HepG2 (cell line): Measurements from ENCODE around the gene PLAGL2. TPM values are rescaled to one million over a fixed set of nuclear protein-coding genes. Genes with fewer than 3 reads are reported as not detected.

Source experiments
- ATAC-seq: fragments of 200-7000 bp; cut with Tn5 transposase; 3 replicates; pipeline ENCODE4 v1.9.1; 2020; ENCODE audit warnings: mild to moderate bottlenecking, moderate library complexity
- BruUV-seq: library from RNA; stranded (reverse); fragments of 400-500 nt; replicated peaks from 2 replicates; lab custom pipeline; 2021; lab: Mats Ljungman, UMichigan
- CTCF ChIA-PET: fragments of 300-600 bp; formaldehyde crosslinking; extraction: SDS; loops from one replicate; lab custom pipeline; 2021; ENCODE audit warnings: low total read pairs, inconsistent platforms, low intra/inter-chr PET ratio; lab: Yijun Ruan, JAX
- POLR2A ChIA-PET: fragments of 350-600 bp; sonication (Branson Sonifier 250); formaldehyde crosslinking; loops from one replicate; lab custom pipeline; 2020; ENCODE audit warnings: antibody characterized with exemption, inconsistent platforms; lab: Yijun Ruan, JAX
- DNase-seq: peaks from one replicate; pipeline ENCODE4 v3.0.0-alpha.2; 2015; ENCODE audit warnings: low spot score
- FAIRE-seq: peaks from 3 replicates; lab custom pipeline; 2011; peaks lifted over from hg19 to GRCh38; lab: Jason Lieb, UNC
- H2AFZ ChIP-seq: one replicate; pipeline ENCODE4 v1.6.1; 2011; ENCODE audit warnings: low read length, inconsistent platforms
- H3K27ac ChIP-seq: fragments of 300-600 bp; 3 replicates; pipeline ENCODE4 v1.8.0; 2011; ENCODE audit warnings: mixed run types, mild to moderate bottlenecking, mixed read lengths, low read length, inconsistent platforms; ENCODE audit not compliant: insufficient read depth; ENCODE audit errors: extremely low read length
- H3K27me3 ChIP-seq, 2 experiments: fragments of 200-600 bp in 1 of 2; 2 replicates in 1 of 2; 3 replicates in 1 of 2; pipeline versions ENCODE4 v1.6.0 to v1.8.0; 2011; ENCODE audit warnings: low read length in 2 of 2, mild to moderate bottlenecking in 2 of 2, moderate library complexity in 2 of 2, inconsistent platforms in 1 of 2; ENCODE audit not compliant: insufficient read depth in 2 of 2, control insufficient read depth in 1 of 2
- H3K36me3 ChIP-seq, 2 experiments: fragments of 200-600 bp in 1 of 2; replicated peaks in 1 of 2; 2 replicates in 1 of 2; 3 replicates in 1 of 2; pipeline versions ENCODE4 v1.5.1 to v1.8.0; 2011; ENCODE audit warnings: low read length in 2 of 2, inconsistent platforms in 1 of 2; ENCODE audit not compliant: insufficient read depth in 2 of 2, control insufficient read depth in 1 of 2
- H3K4me1 ChIP-seq: 2 replicates; pipeline ENCODE4 v1.5.1; 2012; ENCODE audit warnings: low read length, inconsistent platforms; ENCODE audit not compliant: insufficient read depth
- H3K4me2 ChIP-seq: 2 replicates; pipeline ENCODE4 v1.6.0; 2011; ENCODE audit warnings: low read depth, low read length, inconsistent platforms
- H3K4me3 ChIP-seq, 3 experiments: fragments of 200-600 bp in 1 of 3; sonication (generic), shearing (Covaris generic) in 1 of 3; replicated peaks in 1 of 3; 2 replicates each; pipeline ENCODE4 v1.5.1; 2011 to 2016; ENCODE audit warnings: low read length in 3 of 3, inconsistent platforms in 2 of 3, low read depth in 2 of 3, mild to moderate bottlenecking in 2 of 3, control low read depth in 1 of 3, mixed read lengths in 1 of 3; ENCODE audit not compliant: insufficient read depth in 1 of 3
- H3K79me2 ChIP-seq: one replicate; pipeline ENCODE4 v1.6.1; 2011; ENCODE audit warnings: low read length, inconsistent platforms; ENCODE audit not compliant: insufficient read depth
- H3K9ac ChIP-seq: 2 replicates; pipeline ENCODE4 v1.6.0; 2011; ENCODE audit warnings: mild to moderate bottlenecking, low read depth, low read length, inconsistent platforms; ENCODE audit not compliant: insufficient read depth
- H3K9me3 ChIP-seq: 2 replicates; pipeline ENCODE4 v1.5.1; 2012; ENCODE audit warnings: mild to moderate bottlenecking, low read length
- H4K20me1 ChIP-seq: 2 replicates; pipeline ENCODE4 v1.6.0; 2011; ENCODE audit warnings: inconsistent platforms, mild to moderate bottlenecking, low read length, moderate library complexity; ENCODE audit not compliant: insufficient read depth
- HMGA1 ChIP-seq: sonication (generic); formaldehyde crosslinking; conservative IDR thresholded peaks from 2 replicates; pipeline ENCODE4 v1.4.0; 2020; ENCODE audit warnings: missing genetic modification reagents
- KDM2A ChIP-seq: sonication (generic); formaldehyde crosslinking; IDR thresholded peaks from 2 replicates; pipeline ENCODE4 v1.4.0; 2020; ENCODE audit warnings: low read depth, missing genetic modification reagents, borderline replicate concordance
- KDM6A ChIP-seq: IDR thresholded peaks from 2 replicates; pipeline ENCODE4 v1.6.1; 2016; ENCODE audit warnings: low read depth
- MAFF ChIP-seq: IDR thresholded peaks from 2 replicates; pipeline ENCODE4 v1.6.1; 2011; ENCODE audit warnings: low read depth, low read length, improper control_type of control experiment
- MAFK ChIP-seq, 2 experiments: IDR thresholded peaks in 1 of 2; conservative IDR thresholded peaks in 1 of 2; 2 replicates each; pipeline ENCODE4 v1.6.1; 2011; ENCODE audit warnings: improper control_type of control experiment in 2 of 2, low read length in 2 of 2
- MXD1 ChIP-seq: sonication (generic); formaldehyde crosslinking; IDR thresholded peaks from 2 replicates; pipeline ENCODE4 v1.4.0; 2020; ENCODE audit warnings: mild to moderate bottlenecking, missing genetic modification reagents
- TEAD3 ChIP-seq: optimal IDR thresholded peaks from 2 replicates; pipeline ENCODE3; 2016; ENCODE audit warnings: borderline replicate concordance
- WIZ ChIP-seq: sonication (generic); formaldehyde crosslinking; IDR thresholded peaks from 2 replicates; pipeline ENCODE4 v1.5.1; 2020; ENCODE audit warnings: mild to moderate bottlenecking, missing genetic modification reagents
- ZBTB7B ChIP-seq: sonication (generic); formaldehyde crosslinking; IDR thresholded peaks from 2 replicates; pipeline ENCODE4 v1.4.0; 2020; ENCODE audit warnings: missing genetic modification reagents
- ZNF703 ChIP-seq: sonication (generic); formaldehyde crosslinking; IDR thresholded peaks from 2 replicates; pipeline ENCODE4 v1.5.1; 2020; ENCODE audit warnings: missing genetic modification reagents, mild to moderate bottlenecking, moderate library complexity, borderline replicate concordance
- WGBS: methylation state at CpG from one replicate; pipeline ENCODE4 v1.1.6; 2017; ENCODE audit warnings: low lambda C conversion rate; 5-methylcytosine and 5-hydroxymethylcytosine counted together
- in situ Hi-C: cut with HindIII; loops from 2 replicates; pipeline ENCODE4 v1.10.0; 2017; ENCODE audit warnings: low pct_unique_long_range_greater_than_20kb; ENCODE audit not compliant: extremely low pct_ligation_motif_present
- intact Hi-C: fragments of 100-400 bp; cut with micrococcal nuclease; formaldehyde crosslinking; loops from one replicate; pipeline ENCODE4 v1.10.0; 2022; ENCODE audit not compliant: unreplicated experiment
- polyA plus RNA-seq, 8 experiments: library from polyadenylated mRNA; depleted of rRNA in 3 of 8; stranded (reverse) in 7 of 8; unstranded in 1 of 8; fragments of >200 nt; fragmentation: Illumina TruSeq in 4 of 8; extraction: Trizol in 4 of 8; gene quantifications; 2 replicates each; pipeline versions ENCODE4 v1.2.1 to v1.2.3, GENCODE V29; 2011 to 2016; ENCODE audit warnings: low read depth in 4 of 8, missing spikeins in 1 of 8, mixed read lengths in 1 of 8; ENCODE audit not compliant: insufficient read depth in 1 of 8
- total RNA-seq, 5 experiments: library from RNA; depleted of rRNA; stranded (reverse); fragments of >200 nt; fragmentation: Illumina TruSeq; extraction: Trizol; gene quantifications; 2 replicates each; pipeline ENCODE4 v1.2.3, GENCODE V29; 2016; ENCODE audit warnings: low read depth in 1 of 5

Gene PLAGL2
- total and polyA plus RNA-seq, 2 of the 13 experiments (the other 11 are each of a cell fraction or from before 2014, with no cell fraction given), result 15.2 to 15.3 TPM

DNA sequence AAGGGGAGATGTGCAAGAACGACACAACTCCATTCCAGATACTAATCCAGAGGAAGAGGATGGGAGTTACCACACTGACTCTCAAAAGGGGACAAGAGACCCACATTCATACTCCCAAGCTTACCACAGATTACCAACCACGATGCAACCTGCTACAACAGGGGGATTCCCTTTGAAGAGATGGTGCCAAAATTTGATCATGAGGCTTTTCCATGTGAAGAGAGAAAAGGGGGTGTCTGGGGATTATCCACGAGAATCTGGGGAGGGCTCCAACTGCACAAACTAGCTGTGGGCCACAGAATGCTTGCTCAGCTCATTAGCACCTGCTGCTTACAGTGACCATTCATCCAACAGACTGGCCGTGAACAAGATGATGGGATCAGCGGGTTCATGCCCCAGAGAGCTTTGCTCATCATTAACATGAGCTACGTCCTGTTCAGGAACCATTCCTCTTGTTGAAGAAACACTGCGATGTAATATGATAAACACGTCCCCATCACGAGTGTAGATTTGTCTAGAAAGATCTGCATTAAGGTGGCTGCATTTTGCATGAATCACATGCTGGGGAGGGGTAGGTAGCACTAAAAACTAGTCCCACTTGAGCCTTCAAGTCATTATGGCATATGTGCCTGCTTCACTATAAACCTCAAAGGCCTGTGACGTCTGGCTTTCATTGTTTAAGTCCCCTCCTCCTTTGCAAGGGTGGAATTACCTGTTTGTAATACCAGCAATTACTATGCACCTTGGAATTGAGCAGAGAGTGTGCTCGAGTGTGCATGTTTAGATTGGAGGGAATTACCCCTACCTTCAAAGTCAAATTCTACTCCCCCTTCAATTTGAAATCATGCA is 4.0 kb downstream of the PLAGL2 start:
- peaks cover 87% of the 10 kb centered on the region for H3K79me2 ChIP-seq
- no peak for DNase-seq
- H3K4me1 ChIP-seq, result peaks cover 56% of the 10 kb centered on the region
- peaks cover 0 to 7% of the 10 kb centered on the region in 2 experiments; a peak in 1 of 5 replicates for H3K27me3 ChIP-seq
- WGBS, result 85% methylated on average over 11 of the region's 11 CpGs
- H3K9me3 ChIP-seq, result no peaks in the 10 kb centered on the region
- FAIRE-seq, result no peak
- intact Hi-C loops, result no loop called here
- no TSS peak for BruUV-seq
- peaks cover 41 to 55% of the 10 kb centered on the region in 2 experiments for H3K36me3 ChIP-seq
- H3K9ac ChIP-seq, result peak overlapping the region; percentile 98; the same call in 1 of the 2 replicates
- peak overlapping the region; percentile 13 for H3K27ac ChIP-seq
- TF ChIP-seq ZBTB7B (CRISPR knock-in tag), result no peak
- TF ChIP-seq KDM6A, result no peak
- peak; percentile 23 for TF ChIP-seq TEAD3 (CRISPR knock-in tag)
- TF ChIP-seq KDM2A (CRISPR knock-in tag), result no peak
- TF ChIP-seq ZNF703 (CRISPR knock-in tag), result no peak
- TF ChIP-seq MAFF, result peak; percentile 46
- 0 out of 2 replicates have a peak, but pooled peaks have one; percentile 15 for TF ChIP-seq WIZ (CRISPR knock-in tag)
- no peak for TF ChIP-seq HMGA1 (CRISPR knock-in tag)
- no peak for TF ChIP-seq MXD1 (CRISPR knock-in tag)
- peak in 1 of 2 experiments; percentile 52; a peak in 3 of 4 replicates for TF ChIP-seq MAFK (conservative IDR thresholded peaks at IDR 0.05 in 1 of 2, IDR thresholded peaks at IDR 0.05 in 1 of 2; ENCODE audit: low read length in 2 of 2)
- TF ChIP-seq, all 625 proteins: peak for 4
- in situ Hi-C loops, result no loop called here
- ChIA-PET CTCF (interaction anchor here (0.6 kb wide), 1 partner anchor 1969 kb away, joined by 3 read pairs; no protein-coding TSS in a partner anchor), POLR2A (interaction anchor here (1.0 kb wide), 1 partner anchor 86 kb away, joined by 3 read pairs; no protein-coding TSS in a partner anchor)
- peak overlapping the region; percentile 98 for H3K4me2 ChIP-seq
- H3K4me3 ChIP-seq, result no peak overlapping the region
- peaks cover 51% of the 10 kb centered on the region for H4K20me1 ChIP-seq
- ATAC-seq, result no peak
- no peak overlapping the region for H2AFZ ChIP-seq
